Heart left ventricle (tissue), 13 donors: ENCODE measurements around the gene FYCO1.

Source experiments
- POLR2A ChIP-seq, 2 donors: fragments of 450-650 bp; IDR thresholded peaks; one replicate each; pipeline ENCODE4 v1.6.1; 2017; ENCODE audit warnings: antibody characterized with exemption in 2 of 2, mild to moderate bottlenecking in 2 of 2, moderate library complexity in 2 of 2
- TF ChIP-seq, protein P1 (sequence below), 12 donors: fragments of 200-600 bp; sonication (generic) in 4 of 12; IDR thresholded peaks; one replicate each; pipeline versions ENCODE4 v1.5.0 to v1.8.0; 2018 to 2022; ENCODE audit warnings: antibody characterized with exemption in 12 of 12, mild to moderate bottlenecking in 5 of 12
- donor health status: ischemic (EF 13 %, LVEDD 7.1; RV severe dilation, severe dysfunction).
- donor health status: DM: no; HTN: yes; CAD: no.
- donor health status: DM: no; HTN: no; CAD: no.
- donor health status: ischemic (EF 25% LVEDD 6.9; RV normal size, moderate dysfunction).
- donor health status: ischemic (EF 25% LVEDD 5.7; RV mildly dilated, moderate dysfunction).
- donor health status: ischemic (EF 35%, LVEDD 5.7; RV mildly dilated, moderate dysfunction).
- donor health status: nonischemic (EF 11% LVEDD 7.7; RV severe dilation, severe dysfunction).
- donor health status: DM: yes; HTN: yes; CAD: no.
- donor health status: PGD.
- donor health status: ischemic (EF 29% LVEDD 5.4; RV normal size, mild dysfunction).
- donor health status: nonischemic (EF 23%, LVEDD 6.1; RV moderate dilation, normal function).

DNA sequence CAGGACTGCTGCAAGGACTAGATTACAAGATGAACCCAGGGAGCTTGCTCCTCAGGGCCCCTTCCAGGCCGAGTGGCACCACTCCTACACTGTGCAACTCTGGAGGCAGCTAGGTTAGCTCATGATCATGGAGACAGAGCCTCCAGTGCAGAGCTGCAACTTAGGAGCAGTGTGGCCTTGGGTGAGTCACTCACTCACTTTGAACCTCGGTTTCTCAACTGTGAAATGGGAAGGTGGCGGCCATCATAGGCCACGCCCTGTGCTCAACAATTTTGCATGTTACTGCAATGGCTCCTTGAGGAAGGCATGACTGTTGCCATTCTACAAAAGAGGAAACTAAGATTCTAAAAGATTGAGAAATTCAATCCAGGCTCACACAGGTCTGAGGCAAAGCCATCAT is 63.5 kb downstream of the FYCO1 start:
- no peak for TF ChIP-seq POLR2A (IDR thresholded peaks at IDR 0.05)
- TF ChIP-seq, protein P1, sequence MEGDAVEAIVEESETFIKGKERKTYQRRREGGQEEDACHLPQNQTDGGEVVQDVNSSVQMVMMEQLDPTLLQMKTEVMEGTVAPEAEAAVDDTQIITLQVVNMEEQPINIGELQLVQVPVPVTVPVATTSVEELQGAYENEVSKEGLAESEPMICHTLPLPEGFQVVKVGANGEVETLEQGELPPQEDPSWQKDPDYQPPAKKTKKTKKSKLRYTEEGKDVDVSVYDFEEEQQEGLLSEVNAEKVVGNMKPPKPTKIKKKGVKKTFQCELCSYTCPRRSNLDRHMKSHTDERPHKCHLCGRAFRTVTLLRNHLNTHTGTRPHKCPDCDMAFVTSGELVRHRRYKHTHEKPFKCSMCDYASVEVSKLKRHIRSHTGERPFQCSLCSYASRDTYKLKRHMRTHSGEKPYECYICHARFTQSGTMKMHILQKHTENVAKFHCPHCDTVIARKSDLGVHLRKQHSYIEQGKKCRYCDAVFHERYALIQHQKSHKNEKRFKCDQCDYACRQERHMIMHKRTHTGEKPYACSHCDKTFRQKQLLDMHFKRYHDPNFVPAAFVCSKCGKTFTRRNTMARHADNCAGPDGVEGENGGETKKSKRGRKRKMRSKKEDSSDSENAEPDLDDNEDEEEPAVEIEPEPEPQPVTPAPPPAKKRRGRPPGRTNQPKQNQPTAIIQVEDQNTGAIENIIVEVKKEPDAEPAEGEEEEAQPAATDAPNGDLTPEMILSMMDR (IDR thresholded peaks at IDR 0.05), result no peak
